Activated naive CD4-positive, alpha-beta T cell (primary cell): ENCODE measurements around the gene PYGB.

ENCODE experiments used
- DNase-seq, 4 experiments: peaks; one replicate each; lab custom pipeline; 2025; lab: John Stamatoyannopoulos, UW

PYGB gene

GRCh38 chr20:25216199-25216945, 31.5 kb upstream of the PYGB start:
- no peak for DNase-seq

GRCh38 chr20:25217161-25218108, 30.4 kb upstream of the PYGB start:
- no peak for DNase-seq

- DNase-seq = no peak
Measured at GRCh38 chr20:25218109-25218486, 29.8 kb upstream of the PYGB start.

GRCh38 chr20:25218492-25218891, 29.4 kb upstream of the PYGB start:
- no peak for DNase-seq

- DNase-seq = no peak
Measured at GRCh38 chr20:25219365-25219764, 28.5 kb upstream of the PYGB start.

- peak in 1 of 4 experiments; percentile 4 for DNase-seq
Measured at GRCh38 chr20:25220021-25220730, 27.7 kb upstream of the PYGB start.

- no peak for DNase-seq
Measured at GRCh38 chr20:25220810-25221591, 26.9 kb upstream of the PYGB start.

- DNase-seq = no peak
Measured at GRCh38 chr20:25221592-25222460, 26.1 kb upstream of the PYGB start.

GRCh38 chr20:25222461-25223178, 25.3 kb upstream of the PYGB start:
- DNase-seq = no peak

- DNase-seq = no peak
Measured at GRCh38 chr20:25223179-25223661, 24.7 kb upstream of the PYGB start.

- DNase-seq = no peak
Measured at GRCh38 chr20:25223765-25224720, 23.8 kb upstream of the PYGB start.

GRCh38 chr20:25224941-25225340, 22.9 kb upstream of the PYGB start:
- no peak for DNase-seq

- no peak for DNase-seq
Measured at GRCh38 chr20:25225642-25226432, 22.0 kb upstream of the PYGB start.

- no peak for DNase-seq
Measured at GRCh38 chr20:25226433-25227316, 21.2 kb upstream of the PYGB start.

GRCh38 chr20:25227317-25227831, 20.5 kb upstream of the PYGB start:
- DNase-seq = no peak

GRCh38 chr20:25229486-25230165, 18.3 kb upstream of the PYGB start:
- DNase-seq = no peak
